Suprapubic skin (tissue), 3 donors: ENCODE data around the gene TARDBP.

ENCODE experiments used
- EP300 ChIP-seq: sonication (generic); formaldehyde crosslinking; IDR thresholded peaks from one replicate; pipeline ENCODE4 v1.6.1; 2017; ENCODE audit warnings: antibody characterized with exemption
- TF ChIP-seq, protein P1 (sequence below), 2 donors: fragments of 200-600 bp in 1 of 2; fragments of 450-650 bp in 1 of 2; sonication (generic) in 1 of 2; IDR thresholded peaks; one replicate each; pipeline ENCODE4 v1.5.1; 2016 to 2019; ENCODE audit warnings: antibody characterized with exemption in 2 of 2, mild to moderate bottlenecking in 1 of 2, moderate library complexity in 1 of 2

DNA sequence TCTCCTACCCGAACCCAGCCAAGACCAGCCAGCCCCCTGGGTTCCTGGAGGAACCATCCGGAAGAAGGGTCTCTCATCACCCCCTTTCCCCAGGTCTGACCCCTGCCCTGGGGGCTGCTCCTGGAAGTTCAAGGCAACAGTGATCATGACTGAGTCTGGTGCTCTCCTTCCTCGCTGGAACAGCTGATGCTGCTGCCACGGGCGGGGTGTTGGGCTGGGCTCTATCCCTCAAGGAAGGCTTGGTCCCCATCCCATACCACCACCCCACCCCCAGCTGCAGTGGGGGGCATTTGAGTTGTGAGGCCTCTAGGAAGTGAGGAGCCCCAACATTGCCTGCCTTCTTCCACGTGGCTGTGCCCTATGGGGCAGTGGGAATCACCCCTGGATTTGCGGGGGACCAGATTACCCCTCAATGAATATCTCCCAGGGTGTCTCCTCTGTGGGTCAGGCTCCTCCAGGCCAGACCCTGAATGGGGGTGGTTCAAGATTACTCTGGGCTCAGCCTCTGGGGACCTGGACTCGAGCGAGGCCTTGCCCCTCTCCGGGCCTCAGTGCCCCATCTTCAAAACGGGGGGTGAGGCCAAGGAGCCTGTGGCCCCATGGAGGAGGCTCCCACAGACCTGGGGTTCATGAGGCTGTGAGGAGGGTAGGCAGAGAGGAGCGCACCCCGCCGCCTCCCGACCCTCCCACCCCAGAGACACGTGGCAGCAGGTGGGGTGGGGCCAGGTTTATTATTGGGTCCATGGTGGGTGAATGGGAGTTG is 31.8 kb downstream of the TARDBP start:
- TF ChIP-seq, protein P1, sequence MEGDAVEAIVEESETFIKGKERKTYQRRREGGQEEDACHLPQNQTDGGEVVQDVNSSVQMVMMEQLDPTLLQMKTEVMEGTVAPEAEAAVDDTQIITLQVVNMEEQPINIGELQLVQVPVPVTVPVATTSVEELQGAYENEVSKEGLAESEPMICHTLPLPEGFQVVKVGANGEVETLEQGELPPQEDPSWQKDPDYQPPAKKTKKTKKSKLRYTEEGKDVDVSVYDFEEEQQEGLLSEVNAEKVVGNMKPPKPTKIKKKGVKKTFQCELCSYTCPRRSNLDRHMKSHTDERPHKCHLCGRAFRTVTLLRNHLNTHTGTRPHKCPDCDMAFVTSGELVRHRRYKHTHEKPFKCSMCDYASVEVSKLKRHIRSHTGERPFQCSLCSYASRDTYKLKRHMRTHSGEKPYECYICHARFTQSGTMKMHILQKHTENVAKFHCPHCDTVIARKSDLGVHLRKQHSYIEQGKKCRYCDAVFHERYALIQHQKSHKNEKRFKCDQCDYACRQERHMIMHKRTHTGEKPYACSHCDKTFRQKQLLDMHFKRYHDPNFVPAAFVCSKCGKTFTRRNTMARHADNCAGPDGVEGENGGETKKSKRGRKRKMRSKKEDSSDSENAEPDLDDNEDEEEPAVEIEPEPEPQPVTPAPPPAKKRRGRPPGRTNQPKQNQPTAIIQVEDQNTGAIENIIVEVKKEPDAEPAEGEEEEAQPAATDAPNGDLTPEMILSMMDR (IDR thresholded peaks at IDR 0.05): no peak
- TF ChIP-seq EP300: no peak
